ENCODE results near the gene GNB2. TPM values are rescaled to one million over a fixed set of nuclear protein-coding genes. Genes with fewer than 3 reads are reported as not detected.
"Not testable (repeated sequence)": the region's sequence is repeated elsewhere in the genome, so short reads cannot be mapped to it uniquely, and the experiment has no call there.

GNB2 gene
- total RNA-seq, 1 donor from 2014 or later: 208 TPM

DNA sequence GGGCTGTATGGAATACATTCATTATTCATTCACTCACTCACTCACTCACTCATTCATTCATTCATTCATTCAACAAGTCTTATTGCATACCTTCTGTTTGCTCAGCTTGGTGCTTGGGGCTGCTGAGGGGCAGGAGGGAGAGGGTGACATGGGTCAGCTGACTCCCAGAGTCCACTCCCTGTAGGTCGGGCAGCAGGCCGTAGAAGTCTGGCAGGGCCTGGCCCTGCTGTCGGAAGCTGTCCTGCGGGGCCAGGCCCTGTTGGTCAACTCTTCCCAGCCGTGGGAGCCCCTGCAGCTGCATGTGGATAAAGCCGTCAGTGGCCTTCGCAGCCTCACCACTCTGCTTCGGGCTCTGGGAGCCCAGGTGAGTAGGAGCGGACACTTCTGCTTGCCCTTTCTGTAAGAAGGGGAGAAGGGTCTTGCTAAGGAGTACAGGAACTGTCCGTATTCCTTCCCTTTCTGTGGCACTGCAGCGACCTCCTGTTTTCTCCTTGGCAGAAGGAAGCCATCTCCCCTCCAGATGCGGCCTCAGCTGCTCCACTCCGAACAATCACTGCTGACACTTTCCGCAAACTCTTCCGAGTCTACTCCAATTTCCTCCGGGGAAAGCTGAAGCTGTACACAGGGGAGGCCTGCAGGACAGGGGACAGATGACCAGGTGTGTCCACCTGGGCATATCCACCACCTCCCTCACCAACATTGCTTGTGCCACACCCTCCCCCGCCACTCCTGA lies 49.1 kb downstream of the GNB2 start:
- no peaks in the 10 kb centered on the region for H3K36me3 ChIP-seq
- no peaks in the 10 kb centered on the region for H3K4me1 ChIP-seq
- H3K27ac ChIP-seq: no peak overlapping the region
- TF ChIP-seq, protein P1, sequence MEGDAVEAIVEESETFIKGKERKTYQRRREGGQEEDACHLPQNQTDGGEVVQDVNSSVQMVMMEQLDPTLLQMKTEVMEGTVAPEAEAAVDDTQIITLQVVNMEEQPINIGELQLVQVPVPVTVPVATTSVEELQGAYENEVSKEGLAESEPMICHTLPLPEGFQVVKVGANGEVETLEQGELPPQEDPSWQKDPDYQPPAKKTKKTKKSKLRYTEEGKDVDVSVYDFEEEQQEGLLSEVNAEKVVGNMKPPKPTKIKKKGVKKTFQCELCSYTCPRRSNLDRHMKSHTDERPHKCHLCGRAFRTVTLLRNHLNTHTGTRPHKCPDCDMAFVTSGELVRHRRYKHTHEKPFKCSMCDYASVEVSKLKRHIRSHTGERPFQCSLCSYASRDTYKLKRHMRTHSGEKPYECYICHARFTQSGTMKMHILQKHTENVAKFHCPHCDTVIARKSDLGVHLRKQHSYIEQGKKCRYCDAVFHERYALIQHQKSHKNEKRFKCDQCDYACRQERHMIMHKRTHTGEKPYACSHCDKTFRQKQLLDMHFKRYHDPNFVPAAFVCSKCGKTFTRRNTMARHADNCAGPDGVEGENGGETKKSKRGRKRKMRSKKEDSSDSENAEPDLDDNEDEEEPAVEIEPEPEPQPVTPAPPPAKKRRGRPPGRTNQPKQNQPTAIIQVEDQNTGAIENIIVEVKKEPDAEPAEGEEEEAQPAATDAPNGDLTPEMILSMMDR (IDR thresholded peaks at IDR 0.05): no peak
- peaks cover 42% of the 10 kb centered on the region for H3K27me3 ChIP-seq
- H3K9me3 ChIP-seq: no peaks in the 10 kb centered on the region
- DNase-seq (no peak), ATAC-seq (no peak)
- no peak overlapping the region for H3K4me3 ChIP-seq
- intact Hi-C loops (cut with DNase I): no loop called here

DNA sequence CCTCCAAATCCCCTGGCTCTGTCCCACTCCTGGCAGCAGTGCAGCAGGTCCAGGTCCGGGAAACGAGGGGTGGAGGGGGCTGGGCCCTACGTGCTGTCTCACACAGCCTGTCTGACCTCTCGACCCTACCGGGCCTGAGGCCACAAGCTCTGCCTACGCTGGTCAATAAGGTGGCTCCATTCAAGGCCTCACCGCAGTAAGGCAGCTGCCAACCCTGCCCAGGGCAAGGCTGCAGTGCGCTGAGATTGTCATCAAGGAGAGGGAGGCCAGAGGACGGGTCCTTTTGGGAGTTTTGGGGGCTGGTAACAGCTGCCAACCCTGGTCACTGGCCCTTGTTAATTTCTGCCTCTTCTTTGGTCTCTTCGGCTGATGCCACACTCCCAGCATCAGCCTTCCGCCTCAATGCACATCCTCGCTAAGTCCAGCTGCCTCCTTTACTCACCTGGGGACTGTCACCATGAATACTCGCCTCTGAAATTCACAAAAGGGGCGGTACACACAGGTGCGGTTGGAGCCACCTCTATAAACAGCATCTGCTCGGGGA lies 50.3 kb downstream of the GNB2 start:
- H3K4me3 ChIP-seq: no peak overlapping the region
- H3K36me3 ChIP-seq: no peaks in the 10 kb centered on the region
- peaks cover 42% of the 10 kb centered on the region for H3K27me3 ChIP-seq
- DNase-seq: no peak
- intact Hi-C loops (cut with DNase I): no loop called here
- TF ChIP-seq, protein P1 (IDR thresholded peaks at IDR 0.05): no peak
- H3K9me3 ChIP-seq: no peaks in the 10 kb centered on the region
- ATAC-seq: no peak
- no peak overlapping the region for H3K27ac ChIP-seq
- H3K4me1 ChIP-seq: no peaks in the 10 kb centered on the region

DNA sequence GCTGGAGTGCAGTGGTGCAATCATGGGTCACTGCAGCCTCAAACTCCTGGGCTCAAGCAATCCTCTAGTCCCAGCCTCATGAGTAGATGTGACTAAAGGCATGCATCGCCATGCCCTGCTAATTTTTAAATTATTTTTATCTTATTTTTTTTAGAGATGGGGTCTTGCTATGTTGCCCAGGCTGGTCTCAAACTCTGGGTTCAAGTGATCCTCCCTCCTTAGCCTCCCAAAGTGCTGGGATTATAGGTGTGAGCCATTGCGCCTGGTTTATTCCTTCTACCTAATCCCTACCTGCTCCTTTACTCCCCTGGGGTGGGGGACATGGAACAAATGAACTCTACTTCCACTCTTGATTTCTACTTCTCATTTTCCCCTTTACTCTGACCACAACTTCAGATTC lies 50.8 kb downstream of the GNB2 start:
- intact Hi-C loops (cut with DNase I); ATAC-seq; H3K9me3 ChIP-seq; DNase-seq; H3K4me3 ChIP-seq; H3K36me3 ChIP-seq; H3K4me1 ChIP-seq; H3K27ac ChIP-seq: not testable (repeated sequence)
- peaks cover 38% of the 10 kb centered on the region for H3K27me3 ChIP-seq

GRCh38 chr7:100726996-100727761 lies 53.6 kb downstream of the GNB2 start:
- H3K27me3 ChIP-seq: peaks cover 12% of the 10 kb centered on the region
- H3K27ac ChIP-seq: no peak overlapping the region
- DNase-seq: no peak
- intact Hi-C loops (cut with DNase I): no loop called here
- H3K9me3 ChIP-seq: no peaks in the 10 kb centered on the region
- no peaks in the 10 kb centered on the region for H3K4me1 ChIP-seq
- H3K36me3 ChIP-seq: no peaks in the 10 kb centered on the region
- ATAC-seq: peak; percentile 38
- no peak overlapping the region for H3K4me3 ChIP-seq
- TF ChIP-seq, protein P1 (IDR thresholded peaks at IDR 0.05): no peak

GRCh38 chr7:100728196-100728595 lies 54.7 kb downstream of the GNB2 start:
- TF ChIP-seq, protein P1 (IDR thresholded peaks at IDR 0.05): no peak
- H3K27me3 ChIP-seq: peaks cover 14% of the 10 kb centered on the region
- no peaks in the 10 kb centered on the region for H3K4me1 ChIP-seq
- H3K27ac ChIP-seq: no peak overlapping the region
- ATAC-seq: no peak
- intact Hi-C loops (cut with DNase I): no loop called here
- no peaks in the 10 kb centered on the region for H3K9me3 ChIP-seq
- no peak overlapping the region for H3K4me3 ChIP-seq
- H3K36me3 ChIP-seq: no peaks in the 10 kb centered on the region
- DNase-seq: no peak

Other genes with a start within 250 kb of the GNB2 start
- 4.8 TPM for gene ZCWPW1, start 245.0 kb upstream of the GNB2 start, total RNA-seq
- 36.3 TPM for gene MEPCE, start 243.9 kb upstream of the GNB2 start, total RNA-seq
- 24.7 TPM for gene PPP1R35, start 237.2 kb upstream of the GNB2 start, total RNA-seq
- 1.8 TPM for gene SPACDR, start 209.5 kb upstream of the GNB2 start, total RNA-seq
- 51.8 TPM for gene TSC22D4, start 194.5 kb upstream of the GNB2 start, total RNA-seq
- gene NYAP1, start 189.8 kb upstream of the GNB2 start, total RNA-seq: 0.55 TPM
- gene AGFG2, start 134.5 kb upstream of the GNB2 start, total RNA-seq: 36.0 TPM
- gene SAP25, start 99.8 kb upstream of the GNB2 start, total RNA-seq: 6.4 TPM
- 88.0 TPM for gene LRCH4, start 87.6 kb upstream of the GNB2 start, total RNA-seq
- gene FBXO24, start 87.4 kb upstream of the GNB2 start, total RNA-seq: 1.4 TPM
- 57.2 TPM for gene PCOLCE, start 71.4 kb upstream of the GNB2 start, total RNA-seq
- 14.7 TPM for gene MOSPD3, start 61.2 kb upstream of the GNB2 start, total RNA-seq
- 0.41 TPM for gene TFR2, start 32.2 kb upstream of the GNB2 start, total RNA-seq
- gene ACTL6B, start 17.3 kb upstream of the GNB2 start, total RNA-seq: not detected
- gene GIGYF1, start 20.5 kb downstream of the GNB2 start, total RNA-seq: 44.5 TPM
- 20.2 TPM for gene POP7, start 32.4 kb downstream of the GNB2 start, total RNA-seq
- gene EPO, start 46.7 kb downstream of the GNB2 start, total RNA-seq: not detected
- gene ZAN, start 59.9 kb downstream of the GNB2 start, total RNA-seq: not detected
- gene EPHB4, start 153.8 kb downstream of the GNB2 start, total RNA-seq: 117 TPM
- 39.2 TPM for gene SLC12A9, start 179.0 kb downstream of the GNB2 start, total RNA-seq
- gene TRIP6, start 193.6 kb downstream of the GNB2 start, total RNA-seq: 65.3 TPM
- 105 TPM for gene SRRT, start 201.4 kb downstream of the GNB2 start, total RNA-seq
- gene UFSP1, start 216.0 kb downstream of the GNB2 start, total RNA-seq: 3.1 TPM
- 2.9 TPM for gene ACHE, start 222.1 kb downstream of the GNB2 start, total RNA-seq